Dermis microvascular lymphatic vessel endothelial cell (primary cell): ENCODE results near the gene RAB40B. TPM values are rescaled to one million over a fixed set of nuclear protein-coding genes. Genes with fewer than 3 reads are reported as not detected.
A peak's percentile ranks its signal among the peaks of the same experiment; 100 is the strongest.

ENCODE experiments used
- DNase-seq, 2 donors: peaks; one replicate each; pipeline versions ENCODE4 v3.0.0 to v3.0.0-alpha.2; 2010; ENCODE audit warnings: low read depth in 2 of 2
- total RNA-seq: library from RNA; depleted of rRNA; stranded (reverse); fragments of >200 nt; gene quantifications from 2 replicates; pipeline ENCODE4 v1.2.1, GENCODE V29; 2014

The RAB40B gene
- total RNA-seq, 1 donor from 2014 or later: 4.6 TPM

DNA sequence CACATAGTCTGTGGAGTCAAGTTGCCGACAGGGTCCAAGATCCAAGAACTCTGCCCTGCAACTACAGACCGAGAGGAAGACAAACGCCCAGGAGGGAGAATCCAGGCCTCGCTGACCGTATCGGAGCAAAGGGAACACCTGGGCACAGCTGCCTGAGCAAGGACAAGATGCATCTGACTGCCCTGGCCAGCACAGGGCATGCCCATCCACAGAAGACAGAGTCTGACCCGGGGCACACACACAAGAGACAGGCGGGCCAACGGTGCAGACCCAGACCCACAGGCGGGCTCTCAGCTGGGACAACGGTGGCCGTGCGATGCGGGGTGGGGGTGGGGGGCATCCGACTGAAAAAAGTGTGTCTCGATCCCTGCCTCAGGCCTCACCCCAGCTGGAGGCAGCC lies 6.2 kb downstream of the RAB40B start:
- DNase-seq: no peak

DNA sequence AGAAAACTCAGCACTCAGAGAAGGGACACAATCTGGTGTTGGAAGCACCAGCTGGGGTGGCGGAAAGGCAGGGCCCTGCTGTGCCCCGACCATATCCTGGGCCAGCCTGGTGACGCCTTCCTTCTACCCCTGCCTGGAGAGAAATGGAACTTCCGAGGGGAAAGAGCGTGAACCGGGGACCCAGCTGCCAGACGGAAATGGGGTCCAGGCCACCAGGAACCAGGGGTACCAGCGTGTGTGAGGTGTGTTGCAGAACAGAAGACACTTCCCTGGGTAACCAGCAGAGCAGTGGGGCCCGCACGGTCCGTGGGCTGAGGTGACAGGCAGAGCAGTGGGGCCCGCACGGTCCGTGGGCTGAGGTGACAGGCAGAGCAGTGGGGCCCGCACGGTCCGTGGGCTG lies 6.8 kb downstream of the RAB40B start:
- no peak for DNase-seq

DNA sequence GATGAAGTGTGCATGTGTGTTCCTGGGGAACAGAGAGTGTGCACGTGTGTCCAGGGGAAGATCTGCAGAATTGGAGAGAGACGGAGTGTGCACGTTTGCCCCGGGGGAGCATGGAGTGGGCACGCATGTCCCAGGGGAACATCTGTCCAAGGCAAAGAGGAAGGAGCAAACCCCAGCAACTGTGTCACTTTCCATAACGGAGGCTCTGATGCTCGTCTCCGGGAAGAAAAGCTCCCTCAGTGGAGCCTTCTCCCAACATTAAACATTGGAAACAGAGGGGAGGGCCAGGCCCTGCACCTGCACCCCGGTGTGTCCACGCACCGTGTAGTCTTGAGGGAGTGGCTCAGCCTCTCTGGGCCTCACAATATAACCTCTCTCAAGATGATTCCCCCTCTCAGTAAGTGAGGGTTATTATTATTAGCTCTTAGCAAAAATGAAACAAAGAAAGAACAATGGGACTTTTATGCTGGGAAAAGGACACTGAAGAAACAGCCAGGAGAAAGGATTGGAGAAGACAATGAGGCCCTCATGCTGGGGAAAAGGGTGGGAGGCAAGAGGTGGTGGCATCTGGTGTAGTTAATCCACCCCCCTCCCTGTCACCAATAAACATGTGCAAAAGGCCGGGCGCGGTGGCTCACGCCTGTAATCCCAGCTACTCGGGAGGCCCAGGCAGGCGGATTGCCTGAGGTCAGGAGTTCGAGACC lies 7.6 kb downstream of the RAB40B start:
- no peak for DNase-seq

DNA sequence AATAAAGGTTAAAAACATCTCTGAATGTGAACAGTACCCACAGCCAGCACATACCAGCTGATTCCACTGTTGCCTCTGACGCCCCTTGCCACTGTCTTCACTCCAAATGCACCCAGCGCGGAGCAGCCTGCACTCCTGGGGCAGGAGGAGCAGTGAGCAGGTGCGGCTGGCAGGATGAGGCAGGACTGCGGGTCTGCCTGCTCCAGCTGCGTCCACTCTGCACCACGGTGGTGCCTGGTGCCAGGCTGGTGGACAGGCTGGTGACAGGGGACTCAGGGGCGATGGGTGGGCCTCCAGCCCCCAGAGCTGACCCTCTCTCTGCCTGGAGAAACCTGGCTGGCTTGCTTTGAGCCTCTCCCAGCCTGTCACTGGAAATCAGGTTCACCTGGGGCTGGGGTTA lies 9.4 kb downstream of the RAB40B start:
- DNase-seq: no peak

DNA sequence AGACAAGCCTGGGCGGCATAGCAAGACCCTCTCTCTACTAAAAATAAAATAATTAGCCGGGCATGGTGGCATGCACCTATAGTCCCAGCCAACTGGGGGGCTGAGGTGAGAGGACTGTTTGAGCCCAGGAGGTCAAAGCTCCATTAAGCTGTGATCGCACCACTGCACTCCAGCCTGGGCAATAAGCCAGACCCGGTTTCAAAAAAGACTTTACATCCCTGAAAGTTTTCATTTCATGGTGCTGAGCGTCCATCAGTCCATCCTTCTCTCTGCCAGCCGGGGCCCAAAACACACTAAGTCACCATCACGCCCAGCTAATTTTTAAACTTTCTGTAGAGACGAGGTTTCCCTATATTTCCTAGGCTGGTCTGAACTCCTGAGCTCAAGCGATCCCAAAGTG lies 10.6 kb downstream of the RAB40B start:
- DNase-seq: no peak

DNA sequence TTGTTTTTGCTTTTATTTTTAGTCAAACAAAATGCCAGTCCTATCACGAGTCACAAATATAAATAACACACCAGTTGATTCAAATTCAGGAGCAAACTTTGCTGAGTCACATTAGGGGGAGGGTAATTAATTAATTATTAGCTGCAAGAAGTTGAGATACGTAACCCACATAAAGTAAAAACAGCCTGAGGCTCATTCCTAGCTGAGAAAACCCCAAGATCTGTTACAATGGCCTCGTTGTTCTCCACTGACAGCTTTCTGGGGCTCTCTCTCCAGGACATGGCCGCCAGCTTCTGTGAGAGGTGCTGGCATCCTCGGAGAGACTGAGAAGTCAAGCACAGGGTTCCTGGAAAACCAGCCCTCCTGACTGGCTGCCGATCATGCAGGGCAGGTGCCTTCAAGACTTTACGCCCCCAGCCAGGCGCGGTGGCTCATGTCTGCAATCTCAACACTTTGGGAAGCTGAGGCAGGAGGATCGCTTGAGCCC lies 11.1 kb downstream of the RAB40B start:
- DNase-seq: no peak

DNA sequence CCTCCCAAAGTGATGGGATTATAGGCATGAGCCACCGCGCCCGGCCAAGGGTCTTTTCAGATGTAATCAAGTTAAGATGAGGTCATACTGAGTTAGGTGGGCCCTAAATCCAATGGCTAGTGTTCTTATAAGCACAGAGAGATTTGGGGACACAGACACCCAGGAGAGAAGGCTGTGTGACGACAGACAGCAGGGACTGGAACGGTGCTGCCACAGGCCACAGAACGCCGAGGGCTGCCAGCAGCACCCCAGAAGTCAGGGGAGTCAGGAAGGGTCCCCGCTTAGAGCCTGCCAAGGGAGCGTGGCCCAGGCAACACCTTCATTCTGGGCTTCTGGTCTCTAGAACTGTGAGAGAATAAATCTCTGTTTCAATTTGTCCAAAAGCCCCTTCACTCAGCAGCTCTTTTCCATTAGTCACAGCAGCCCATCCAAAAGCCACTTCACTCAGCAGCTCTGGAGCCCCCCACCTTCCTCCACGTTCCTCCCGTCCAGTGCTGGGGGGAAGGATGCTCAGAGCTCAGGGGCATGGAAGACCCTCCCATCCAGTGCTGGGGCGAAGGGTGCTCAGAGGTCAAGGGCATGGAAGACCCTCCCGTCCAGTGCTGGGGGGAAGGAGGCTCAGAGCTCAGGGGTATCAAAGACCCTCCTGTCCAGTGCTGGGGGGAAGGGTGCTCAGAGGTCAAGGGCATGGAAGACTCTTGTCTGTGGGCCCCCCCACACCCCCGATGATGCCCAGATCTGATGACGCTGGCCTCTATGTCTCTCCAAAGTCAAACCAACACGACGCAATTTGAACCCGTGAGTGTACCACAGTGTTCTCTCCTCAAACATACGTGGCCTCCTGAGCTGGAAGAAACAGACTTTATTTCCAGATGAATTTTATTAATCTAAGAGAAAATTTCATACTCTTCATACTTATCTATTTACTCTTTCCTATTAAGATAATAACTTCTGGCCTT lies 11.9 kb downstream of the RAB40B start:
- DNase-seq: no peak

DNA sequence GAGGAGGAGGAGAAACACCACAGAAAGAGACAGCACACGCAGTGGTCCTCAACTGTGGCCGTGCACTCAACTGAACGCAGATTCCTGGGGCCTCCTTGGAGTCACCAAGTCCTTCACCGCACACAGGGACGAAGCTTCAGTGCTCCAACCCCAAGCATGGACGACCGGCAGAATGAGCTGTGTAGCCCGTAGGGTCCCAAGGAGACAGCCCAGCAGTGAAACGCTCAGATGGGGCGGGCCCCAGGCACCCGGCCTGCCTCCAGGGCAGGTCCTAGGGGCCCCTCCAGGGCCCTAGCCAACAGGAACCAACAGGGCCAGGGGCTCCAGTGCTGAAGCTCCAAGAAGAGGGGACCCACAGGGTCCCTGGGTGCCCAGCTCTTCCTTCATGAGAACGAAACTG lies 13.2 kb downstream of the RAB40B start:
- no peak for DNase-seq

DNA sequence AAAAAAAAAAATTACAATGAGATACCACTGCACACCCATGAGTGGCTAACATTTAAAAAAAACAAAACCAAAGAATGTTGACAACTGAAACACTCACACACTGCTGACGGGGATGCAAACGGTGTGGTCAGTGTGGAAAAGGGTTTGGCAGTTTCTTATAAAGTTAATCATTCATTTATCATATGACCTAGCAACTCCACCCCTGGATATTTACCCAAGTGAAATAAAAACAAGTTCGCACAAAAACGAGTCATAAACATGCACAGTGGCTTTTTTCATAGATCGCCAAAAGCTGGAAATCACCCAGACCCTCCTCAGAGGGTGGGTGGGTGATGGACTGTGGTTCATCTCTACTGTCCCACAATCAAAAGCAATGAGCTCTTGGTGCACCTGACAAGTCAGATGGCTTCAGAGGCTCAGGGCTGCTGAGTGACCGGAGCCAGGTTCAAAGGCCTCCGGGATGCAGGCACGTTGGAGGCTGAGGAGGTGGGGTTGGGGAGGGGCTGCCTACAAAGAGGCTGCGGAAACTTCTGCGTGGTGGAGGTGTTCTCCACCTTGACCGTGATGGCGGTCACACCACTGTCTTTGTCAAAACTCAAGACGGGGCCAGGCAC lies 14.2 kb downstream of the RAB40B start:
- no peak for DNase-seq

DNA sequence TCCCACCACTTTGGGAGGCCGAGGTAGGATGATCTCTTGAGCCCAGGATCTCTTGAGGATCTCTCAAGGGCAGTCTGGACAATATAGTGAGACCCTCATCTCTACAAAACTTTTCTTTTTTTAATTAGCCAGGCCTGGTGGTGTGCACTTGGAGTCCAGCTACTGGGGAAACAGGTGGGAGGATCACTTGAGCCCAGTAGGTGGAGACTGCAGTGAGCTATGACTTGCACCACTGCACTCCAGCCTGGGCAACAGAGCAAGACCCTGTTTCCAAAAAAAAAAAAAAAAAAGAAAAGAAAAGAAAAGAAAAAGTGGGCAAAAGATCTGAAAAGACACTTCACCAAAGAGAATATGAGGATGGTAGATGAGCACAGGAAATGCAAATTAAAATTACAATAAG lies 15.0 kb downstream of the RAB40B start:
- DNase-seq: no peak

DNA sequence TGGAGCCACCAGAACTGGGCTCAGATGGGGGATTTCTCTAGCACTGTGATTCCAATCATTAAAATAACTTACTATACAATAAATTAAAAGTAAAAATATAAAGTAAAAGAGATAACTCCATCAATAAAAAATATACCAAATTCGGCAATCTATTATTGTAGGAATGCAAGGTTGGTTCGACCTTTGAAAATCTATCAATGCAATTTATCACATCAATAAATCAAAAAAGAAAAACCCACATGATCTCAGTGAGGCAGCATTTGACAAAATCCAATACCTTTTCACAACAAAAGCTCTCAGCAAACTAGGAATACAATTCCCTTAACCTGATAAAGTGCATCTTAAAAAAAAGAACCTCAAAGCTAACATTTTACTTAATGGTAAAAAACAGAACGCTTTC lies 17.0 kb downstream of the RAB40B start:
- DNase-seq: no peak

DNA sequence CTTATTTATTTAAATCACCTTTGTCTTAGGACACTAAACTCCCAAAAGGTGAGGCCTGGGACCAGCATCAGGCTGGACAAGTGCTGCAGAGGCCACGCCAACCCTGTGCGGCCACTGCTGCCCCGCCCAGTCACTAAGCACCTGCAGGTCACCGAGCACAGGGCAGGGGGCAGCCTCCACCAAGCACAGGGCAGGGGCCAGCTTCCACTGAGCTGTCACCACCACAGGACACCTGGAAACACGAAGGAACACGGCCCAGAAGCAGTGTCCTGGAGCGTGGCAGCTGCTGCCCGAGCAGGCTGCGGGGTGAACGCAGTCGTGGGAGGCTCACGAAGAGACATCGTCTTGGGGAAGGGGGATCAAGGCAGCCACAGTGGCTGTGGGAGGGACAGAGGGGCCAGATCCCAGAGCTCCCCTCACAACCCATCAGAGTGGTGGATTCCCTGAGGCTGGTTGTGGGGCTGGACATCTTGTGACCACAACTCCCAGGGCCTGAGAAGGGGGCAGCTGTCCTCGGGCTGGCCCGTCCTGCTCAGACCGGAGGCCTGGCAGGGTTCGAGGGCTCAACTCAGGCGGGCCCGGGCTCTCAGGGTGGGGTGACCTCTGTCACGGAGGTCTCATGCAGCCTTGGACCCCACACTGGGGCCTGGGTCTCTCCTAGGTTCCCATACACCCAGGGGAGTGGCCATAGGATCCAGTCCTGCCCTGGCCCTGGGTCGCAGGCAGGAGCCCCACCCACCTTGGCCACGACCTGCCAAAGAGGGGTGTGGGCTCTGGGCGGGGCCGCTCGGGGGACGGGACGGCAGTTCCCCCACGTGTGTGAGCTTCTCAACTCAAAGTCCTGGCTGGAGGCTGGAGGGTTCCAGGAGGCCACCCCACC lies 18.7 kb downstream of the RAB40B start:
- no peak for DNase-seq

DNA sequence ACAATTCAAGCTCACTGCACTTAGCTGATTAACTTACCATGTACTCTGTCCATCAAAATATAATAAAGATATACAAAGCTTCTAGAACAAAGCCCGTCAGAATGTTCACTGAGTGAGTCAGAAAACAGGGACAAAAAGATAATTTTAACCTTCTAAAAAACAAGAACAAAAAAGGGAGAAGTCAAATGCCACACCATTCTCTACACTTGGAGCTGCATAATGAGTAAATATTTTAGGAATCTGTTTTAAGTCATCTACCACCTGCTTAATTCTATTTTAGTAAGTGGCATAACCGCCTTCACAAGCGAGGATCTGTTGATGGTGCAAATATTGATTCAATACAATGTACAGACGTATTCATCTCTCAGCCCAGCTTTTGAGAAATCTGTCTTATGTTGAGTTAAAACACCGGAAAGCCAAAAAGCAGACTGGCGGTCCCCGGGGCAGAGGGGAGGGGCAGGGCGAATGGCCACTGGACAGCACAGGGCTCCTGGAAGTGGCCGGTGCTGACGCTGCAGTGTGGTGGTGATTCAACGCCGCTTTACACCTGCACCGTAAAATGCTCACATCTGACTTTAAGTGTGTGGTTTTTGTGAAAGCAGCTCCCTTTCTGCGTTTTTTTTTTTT lies 20.1 kb downstream of the RAB40B start:
- DNase-seq: no peak

DNA sequence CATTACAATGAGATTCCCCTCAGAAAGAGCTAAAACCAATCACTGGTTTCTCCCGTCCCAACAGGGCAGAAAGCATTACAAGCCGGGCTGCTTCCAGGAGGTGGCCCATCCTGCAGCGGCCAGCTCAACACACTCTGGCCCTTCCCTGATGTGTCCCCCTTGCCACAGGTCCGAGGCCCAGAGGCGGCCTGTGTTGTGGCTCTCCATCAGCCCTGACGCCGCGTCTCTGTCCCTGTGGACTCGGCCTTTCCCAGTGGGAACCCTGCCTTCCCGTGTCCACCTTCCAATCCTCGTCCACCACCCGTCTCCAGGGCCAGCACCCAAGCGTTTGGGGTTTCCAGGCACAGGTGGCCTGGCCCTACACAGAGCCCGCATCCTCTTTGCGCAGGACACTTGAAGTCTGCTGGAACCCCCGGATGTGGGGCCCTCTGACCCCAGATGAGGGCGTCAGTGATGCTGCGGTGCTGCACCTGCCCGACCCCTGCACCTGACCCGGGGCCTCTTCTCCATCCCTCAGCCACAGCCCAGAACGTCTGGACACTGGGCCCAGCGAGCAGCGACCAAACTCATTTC lies 21.1 kb downstream of the RAB40B start:
- DNase-seq: no peak

DNA sequence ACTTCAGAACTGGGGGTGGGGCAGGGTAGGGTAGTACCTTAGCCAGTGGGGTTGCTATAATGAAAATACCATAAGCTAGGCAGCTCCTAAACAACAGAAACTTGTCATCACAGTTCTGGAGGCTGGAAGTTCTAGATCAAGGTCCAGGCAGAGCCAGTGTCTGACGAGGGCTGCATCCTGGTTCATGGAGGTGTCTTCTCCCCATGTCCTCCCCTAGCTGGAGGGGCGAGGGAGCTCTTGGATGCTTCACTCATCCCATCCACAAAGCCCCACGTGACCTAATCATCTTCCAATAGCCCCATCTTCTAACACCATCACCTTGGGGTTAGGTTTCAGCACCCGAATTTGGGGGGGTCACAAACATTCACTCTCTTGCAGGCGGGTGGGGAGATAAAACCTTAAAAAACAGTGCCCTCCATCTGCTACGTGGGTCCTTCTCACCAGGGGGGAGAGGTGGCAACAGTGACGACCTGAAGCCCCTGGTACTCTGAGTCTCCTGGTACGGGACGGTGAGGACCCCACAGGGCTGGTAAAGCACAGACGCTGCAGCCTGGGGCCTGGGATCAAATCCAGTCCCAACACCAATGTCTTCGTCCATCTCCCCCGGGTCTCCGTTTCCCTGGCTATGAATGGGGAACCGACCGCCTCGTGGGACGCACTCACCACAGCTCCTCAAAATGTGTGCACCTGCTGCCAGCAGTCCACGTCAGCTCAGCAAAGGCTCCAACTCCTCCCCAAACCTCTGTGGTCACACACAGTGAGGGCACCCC lies 22.8 kb downstream of the RAB40B start:
- no peak for DNase-seq

DNA sequence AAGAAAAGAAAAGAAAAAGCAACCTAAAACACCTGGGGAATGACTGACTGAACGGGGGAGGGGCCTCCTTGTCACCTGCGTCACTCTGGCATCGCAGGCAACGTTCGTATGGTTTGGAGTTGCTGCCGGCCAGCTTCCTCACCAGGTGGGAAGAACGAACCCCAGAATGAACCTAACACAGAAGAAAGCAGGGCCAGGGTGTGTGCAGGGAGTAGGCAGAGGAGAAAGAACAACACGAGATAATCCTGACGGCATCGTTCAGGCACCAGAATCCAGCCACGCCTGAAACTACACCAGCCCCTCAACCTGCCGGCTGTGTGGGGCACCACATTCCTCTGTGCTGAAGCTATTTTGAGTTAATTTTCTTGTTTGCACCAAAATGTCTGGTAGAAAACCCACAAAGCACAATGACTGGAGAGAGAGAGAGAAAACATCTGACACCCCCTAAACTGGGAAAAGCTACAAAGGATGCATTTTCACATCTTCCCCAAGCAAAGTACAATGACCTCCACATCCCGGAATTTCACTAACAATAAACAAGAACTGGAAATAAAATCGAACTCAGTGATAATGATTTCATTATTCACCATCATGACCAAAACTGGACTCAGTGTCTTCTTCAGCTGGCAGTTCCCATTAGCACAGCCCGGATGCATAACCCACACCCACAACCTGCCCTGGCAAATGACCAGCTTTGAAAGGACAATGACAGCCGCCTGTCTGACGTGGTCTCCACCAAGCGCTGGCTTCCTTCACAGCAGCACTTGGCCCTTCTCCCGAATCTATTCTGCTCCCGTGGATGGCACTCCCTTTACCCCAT lies 23.6 kb downstream of the RAB40B start:
- DNase-seq: peak; percentile 18 to 23

DNA sequence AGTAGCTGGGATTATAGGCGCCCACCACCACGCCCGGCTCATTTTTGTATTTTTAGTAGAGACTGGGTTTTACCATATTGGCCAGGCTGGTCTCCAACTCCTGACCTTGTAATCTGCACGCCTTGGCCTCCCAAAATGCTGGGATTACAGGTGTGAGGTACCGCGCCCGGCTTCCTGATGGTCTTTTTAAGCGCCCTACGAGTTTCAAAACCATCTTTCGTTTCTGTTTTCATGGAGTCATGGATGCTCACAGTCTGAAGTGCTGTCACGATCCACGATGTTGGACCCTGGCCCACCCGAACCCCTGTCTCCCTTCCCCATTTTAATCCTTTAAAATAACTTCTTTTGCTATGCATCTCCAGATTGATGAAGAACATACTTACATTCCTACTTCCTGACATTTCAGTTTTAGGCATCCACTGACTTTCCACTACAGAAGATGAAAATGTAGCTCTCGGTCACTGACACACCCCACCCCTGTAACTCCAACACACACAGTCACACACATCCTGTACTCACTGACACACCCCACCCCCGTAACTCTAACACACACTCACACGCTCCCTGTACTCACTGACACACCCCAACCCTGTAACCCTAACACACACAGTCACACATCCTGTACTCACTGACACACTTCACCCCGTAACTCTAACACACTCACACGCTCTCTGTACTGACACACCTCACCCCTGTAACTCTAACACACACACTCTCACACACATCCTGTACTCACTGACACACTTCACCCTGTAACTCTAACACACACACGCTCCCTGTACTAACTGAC lies 27.6 kb downstream of the RAB40B start:
- no peak for DNase-seq

DNA sequence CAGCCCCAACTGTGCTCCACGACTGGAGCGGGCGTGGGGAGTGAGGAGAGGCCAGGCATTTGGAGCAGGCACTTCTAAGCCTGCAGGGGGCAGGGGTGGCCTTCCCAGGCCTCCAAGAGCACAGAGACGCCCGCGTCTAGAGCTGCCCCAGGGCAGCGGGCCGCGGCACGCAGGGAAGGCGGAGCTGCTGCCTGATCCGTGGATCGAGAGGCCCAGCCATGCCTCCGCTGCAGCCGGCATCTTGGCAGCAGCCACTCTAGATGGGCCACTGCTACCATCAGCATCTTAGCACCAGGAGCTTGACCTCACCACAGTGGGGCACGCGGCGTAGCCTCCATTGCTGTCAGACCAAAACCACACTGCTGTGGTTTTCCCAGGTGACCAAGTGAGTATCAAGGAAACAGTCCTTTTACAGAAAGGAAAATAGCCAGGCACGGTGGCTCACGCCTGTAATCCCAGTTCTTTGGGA lies 29.8 kb downstream of the RAB40B start:
- DNase-seq: peak in 1 of 2 donors; percentile 66
